HG03521 (cell line): ENCODE data around the gene HOXC5.

Experiments used
- ATAC-seq: cut with Tn5 transposase; IDR thresholded peaks from one replicate; pipeline ENCODE4 v1.9.1; 2021; ENCODE audit warnings: mild to moderate bottlenecking, moderate library complexity; ENCODE audit not compliant: unreplicated experiment

HOXC5 gene

DNA sequence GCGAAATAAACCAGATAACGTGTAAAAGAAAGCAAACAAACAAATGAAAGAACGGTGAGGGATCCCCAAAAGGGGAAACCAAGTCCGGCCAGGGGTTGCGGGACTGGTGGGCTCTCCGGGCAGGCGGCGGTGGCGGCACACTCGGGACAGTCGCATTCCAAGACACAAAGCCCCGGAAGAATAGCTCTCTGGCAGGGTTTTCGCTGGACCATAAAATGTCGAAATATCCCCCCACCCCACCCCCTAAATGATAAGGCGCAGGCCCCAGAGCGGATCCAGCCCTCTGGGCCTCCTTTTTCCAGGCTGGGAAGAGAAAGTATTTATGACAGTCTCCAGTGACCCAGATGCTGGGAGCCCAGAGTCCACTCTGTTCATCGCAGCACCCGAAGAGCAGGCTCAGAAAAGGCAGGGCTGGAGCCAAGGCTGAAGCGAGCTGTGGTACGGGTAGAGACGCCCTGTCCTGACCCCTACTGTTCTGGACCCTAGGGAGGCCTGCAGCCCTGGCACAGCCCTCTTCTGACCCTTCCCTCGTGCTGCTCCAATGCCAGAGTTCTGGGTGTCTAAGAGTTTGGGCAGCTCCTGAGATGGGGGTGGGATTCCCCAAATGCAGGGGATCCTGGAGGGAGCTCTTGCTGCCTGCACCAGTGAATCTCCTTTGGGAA, 26.2 kb upstream of the HOXC5 start:
- ATAC-seq, result no peak

- no peak for ATAC-seq
These were observed 25.2 kb upstream of the HOXC5 start for GRCh38 chr12:54007538-54008259.

- no peak for ATAC-seq
These were observed 24.6 kb upstream of the HOXC5 start for GRCh38 chr12:54008260-54008552.

DNA sequence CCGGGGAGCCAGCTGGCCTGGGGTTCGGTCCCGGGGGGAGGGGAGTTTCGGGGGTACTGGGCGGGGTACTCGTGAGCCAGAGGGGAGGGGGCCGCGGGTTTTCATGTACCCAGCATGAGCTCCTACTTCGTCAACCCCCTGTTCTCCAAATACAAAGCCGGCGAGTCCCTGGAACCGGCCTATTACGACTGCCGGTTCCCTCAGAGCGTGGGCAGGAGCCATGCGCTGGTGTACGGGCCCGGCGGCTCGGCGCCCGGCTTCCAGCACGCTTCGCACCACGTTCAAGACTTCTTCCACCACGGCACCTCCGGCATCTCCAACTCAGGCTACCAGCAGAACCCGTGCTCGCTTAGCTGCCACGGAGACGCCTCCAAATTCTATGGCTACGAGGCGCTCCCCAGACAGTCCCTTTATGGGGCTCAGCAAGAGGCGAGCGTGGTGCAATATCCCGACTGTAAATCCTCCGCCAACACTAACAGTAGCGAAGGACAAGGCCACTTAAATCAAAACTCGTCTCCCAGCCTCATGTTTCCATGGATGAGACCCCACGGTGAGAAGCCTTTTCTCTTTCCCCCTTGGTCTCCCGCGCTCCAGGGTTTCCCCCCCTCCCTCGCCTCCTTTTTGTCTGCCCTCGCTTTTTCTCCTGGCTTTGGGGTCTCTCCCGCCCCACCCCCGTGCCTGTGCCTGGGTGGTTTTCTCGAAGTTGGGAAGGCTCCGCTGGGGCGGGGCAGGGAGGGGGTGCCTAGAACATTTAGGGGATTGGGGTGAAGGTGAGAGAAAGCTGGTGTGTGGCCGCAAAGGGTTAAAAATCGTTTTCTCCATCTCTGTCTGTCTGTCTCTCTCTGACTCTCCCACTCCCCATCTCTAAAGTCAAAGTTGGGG, 23.4 kb upstream of the HOXC5 start:
- ATAC-seq, result no peak

DNA sequence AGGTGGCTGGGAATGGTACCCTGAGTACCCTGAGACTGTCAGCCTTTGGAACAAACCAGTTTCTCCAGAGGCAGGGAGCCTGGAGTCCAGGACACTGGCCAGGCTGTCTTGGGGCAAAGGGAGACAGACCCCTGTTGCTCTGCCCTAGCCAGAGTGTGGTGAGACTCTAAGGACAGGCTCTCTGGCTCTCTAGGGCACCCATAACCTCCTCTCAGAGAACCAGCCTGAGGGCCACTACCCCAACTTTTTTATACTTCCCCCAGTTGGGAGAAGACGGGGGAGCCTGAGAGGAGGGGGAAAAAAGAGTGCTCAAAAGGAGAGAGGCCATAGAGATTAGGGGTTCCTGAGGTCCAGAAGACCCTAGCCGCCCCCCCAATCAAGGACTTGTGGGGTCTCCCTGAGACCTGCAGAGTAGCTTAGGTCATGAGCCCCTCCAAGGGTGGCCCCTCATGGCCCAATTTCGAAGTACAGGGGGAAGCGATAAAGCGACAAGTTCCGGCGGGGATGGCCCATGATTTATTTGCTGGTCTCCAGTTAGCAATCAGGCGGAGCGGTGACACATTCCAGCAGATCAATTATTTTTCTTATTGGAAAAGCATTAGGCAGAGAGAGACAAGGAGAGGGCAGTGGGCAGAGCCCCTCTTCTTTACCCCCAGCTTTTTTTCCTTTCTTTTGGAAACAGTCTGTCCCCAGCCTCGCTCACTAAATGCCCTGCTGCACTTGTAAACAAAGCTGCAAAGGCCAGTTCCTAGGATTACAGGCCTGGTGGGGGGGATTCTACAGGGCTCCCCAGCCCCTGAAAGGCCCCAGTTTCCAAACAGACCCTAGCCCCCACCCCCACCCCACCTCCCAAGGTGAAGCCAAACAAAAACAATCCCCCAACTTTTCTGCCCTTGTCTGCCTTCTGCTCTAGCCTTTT, 22.5 kb upstream of the HOXC5 start:
- ATAC-seq, result no peak

DNA sequence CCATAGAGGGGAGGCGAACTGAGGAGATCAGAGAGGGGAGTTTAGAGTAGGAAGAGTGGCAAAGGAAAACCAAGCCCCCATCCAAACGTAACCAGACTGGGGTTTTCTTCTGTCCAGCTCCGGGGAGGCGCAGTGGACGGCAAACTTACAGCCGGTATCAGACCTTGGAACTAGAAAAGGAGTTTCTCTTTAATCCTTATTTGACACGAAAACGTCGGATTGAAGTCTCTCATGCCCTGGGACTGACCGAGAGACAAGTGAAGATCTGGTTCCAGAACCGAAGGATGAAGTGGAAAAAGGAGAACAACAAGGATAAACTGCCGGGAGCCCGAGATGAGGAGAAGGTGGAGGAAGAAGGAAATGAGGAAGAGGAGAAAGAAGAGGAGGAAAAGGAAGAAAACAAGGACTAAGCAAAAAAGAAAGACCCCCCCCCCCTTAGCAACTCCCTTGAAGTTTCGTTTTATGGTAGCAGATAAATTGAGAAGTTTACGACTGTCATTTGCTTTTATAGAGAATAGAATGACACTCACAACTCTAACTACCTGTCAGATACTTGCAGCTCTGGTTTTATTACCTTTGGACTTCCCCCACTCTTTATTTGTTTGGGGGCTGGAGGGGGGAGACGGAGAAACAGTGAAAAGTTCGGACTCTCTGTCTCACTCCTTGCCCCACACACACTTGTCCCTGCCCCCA, 21.7 kb upstream of the HOXC5 start:
- ATAC-seq, result no peak

- no peak for ATAC-seq
These were observed 21.0 kb upstream of the HOXC5 start for GRCh38 chr12:54011665-54012532.

DNA sequence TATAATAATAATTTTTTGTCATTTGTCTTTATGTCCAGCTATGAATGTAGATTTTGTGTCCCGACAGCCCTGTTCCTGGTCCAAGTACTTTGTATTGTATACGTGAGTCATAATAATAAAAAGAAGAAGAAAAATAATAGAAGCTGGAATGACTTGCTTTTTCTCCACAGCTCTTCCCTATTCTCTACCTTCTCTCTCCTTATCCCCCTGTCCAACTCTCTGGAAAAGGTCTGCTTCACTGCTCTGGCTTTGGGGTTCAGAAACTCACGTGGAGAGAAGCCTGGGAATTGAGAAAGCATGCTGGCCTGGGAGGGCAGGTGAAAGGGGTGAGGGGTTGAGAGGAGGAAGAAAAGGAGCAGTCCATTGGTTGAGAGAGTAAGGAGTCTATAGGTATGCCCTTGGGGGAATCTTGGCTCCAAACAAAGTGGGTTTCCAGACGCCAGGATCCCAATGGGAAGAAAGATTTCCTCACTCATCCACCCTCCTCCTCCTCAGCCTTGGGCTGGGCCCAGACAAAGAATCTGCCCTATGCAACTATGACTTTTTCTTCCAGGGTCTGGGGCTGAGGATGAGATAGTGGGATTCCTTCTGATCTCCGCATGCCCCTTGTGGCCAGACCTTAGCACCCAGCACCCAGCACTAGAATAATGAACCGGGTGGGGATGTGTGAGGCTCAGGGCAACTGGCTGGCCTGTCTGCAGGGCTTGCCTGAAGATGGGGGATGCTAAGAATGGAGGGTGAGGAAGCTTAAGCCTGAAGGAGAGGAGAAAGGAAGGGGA, 20.0 kb upstream of the HOXC5 start:
- ATAC-seq, result no peak

- ATAC-seq, result no peak
These were observed 18.4 kb upstream of the HOXC5 start for GRCh38 chr12:54014377-54015017.

DNA sequence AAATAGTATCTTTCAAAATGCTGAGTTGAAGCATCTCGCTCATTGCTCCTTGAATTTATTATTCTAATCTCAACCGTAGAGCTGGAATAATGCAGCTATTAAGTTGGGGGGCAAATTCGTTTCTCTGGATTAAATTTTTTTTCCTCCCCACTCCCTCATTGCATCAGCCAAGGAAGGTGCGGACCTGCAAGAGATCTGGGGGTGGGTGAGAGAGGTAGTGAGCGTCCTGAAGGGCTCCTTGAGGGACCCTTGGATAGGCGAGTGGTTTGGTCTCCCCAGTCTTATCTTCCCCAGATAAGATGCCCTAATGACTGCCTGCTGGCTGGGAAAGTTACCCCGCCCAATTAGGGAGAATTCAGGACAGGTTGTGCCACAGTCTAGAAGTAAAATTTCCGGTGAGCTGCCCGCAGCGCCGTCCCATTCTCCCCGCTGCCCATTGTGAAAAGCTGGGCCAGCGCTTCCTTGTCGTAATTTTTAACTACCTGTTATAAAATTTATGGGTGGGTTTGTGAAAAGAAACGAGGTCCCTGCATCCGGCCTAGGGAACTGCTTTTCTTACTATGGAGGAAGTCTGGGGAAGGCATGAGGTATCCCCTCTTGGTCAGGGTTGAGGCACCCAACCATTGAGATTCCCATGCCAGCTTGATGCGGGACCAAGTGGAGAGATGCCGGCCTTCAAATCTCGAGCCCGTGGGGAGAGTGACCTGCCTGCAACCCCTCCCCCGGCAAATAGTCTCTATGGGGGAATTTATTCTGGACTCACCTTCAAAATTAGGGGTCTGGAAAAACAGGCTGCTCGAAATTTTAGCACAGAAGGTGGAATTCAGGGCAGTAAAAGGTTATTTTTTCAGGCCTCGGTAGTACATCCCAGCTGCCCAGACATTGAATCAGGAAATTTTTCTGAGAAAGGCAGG, 17.6 kb upstream of the HOXC5 start:
- no peak for ATAC-seq

- ATAC-seq, result no peak
These were observed 16.8 kb upstream of the HOXC5 start for GRCh38 chr12:54016051-54016450.

DNA sequence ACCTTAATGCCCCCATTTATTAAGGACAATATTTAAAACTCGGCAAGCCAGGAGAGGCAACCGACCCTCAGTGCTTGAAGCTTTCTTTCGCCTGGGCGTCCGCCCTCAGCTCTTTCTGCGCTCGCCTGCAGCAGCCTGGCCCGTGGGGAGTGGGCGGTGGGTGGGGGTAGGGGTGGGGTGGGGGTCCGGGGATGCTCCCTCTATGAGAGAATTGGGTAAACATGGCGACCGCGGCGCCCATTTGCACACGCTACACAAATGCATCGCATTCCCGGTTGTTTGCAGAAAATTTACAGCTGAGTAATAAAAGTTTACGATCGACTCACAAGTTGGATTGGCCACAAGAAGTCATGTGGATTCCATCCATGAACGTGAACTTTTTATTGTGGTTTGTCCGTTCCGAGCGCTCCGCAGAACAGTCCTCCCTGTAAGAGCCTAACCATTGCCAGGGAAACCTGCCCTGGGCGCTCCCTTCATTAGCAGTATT, 16.3 kb upstream of the HOXC5 start:
- no peak for ATAC-seq

- ATAC-seq, result peak; percentile 17
These were observed 15.6 kb upstream of the HOXC5 start for GRCh38 chr12:54017027-54017788.

- peak; percentile 75 for ATAC-seq
These were observed 14.9 kb upstream of the HOXC5 start for GRCh38 chr12:54017878-54018467.

GRCh38 chr12:54018468-54018984, 14.3 kb upstream of the HOXC5 start:
- ATAC-seq, result no peak
